ENCODE results near the gene PPP2R2B. TPM values are rescaled to one million over a fixed set of nuclear protein-coding genes. Genes with fewer than 3 reads are reported as not detected.
A peak's percentile ranks its signal among the peaks of the same experiment; 100 is the strongest.

PPP2R2B gene
- total and polyA plus RNA-seq, 2 donors (not counting 1 experiment from before 2014, with no cell fraction given) = 0.67 to 1.5 TPM

- H3K27ac ChIP-seq (ENCODE audit: insufficient read depth, low read length) = no peak overlapping the region
- H3K79me2 ChIP-seq (ENCODE audit: control insufficient read depth, insufficient read depth, low read length) = no peaks in the 10 kb centered on the region
- H3K4me2 ChIP-seq (ENCODE audit: extremely low read depth, insufficient read depth, low read length) = no peak overlapping the region
- no peaks in the 10 kb centered on the region for H3K27me3 ChIP-seq (ENCODE audit: control insufficient read depth, insufficient read depth, low read length)
- DNase-seq (ENCODE audit: low read depth in 2 of 2) = peak in 1 of 2 donors; percentile 61
- no peaks in the 10 kb centered on the region for H3K4me1 ChIP-seq (ENCODE audit: control insufficient read depth, extremely low read depth, insufficient read depth, low read length)
- no peak overlapping the region for H2AFZ ChIP-seq (ENCODE audit: low read length)
- no peaks in the 10 kb centered on the region for H4K20me1 ChIP-seq (ENCODE audit: control insufficient read depth, extremely low read depth, insufficient read depth, low read length)
- no peak for TF ChIP-seq EZH2 (IDR thresholded peaks at IDR 0.05; ENCODE audit: low read length, missing control alignments)
- no peak for TF ChIP-seq CTCF (conservative IDR thresholded peaks at IDR 0.05 in 1 of 2, IDR thresholded peaks at IDR 0.05 in 1 of 2; ENCODE audit: low read depth in 1 of 2, low read length in 2 of 2)
- no peaks in the 10 kb centered on the region for H3K9me3 ChIP-seq (ENCODE audit: control insufficient read depth, insufficient read depth, low read depth, low read length)
- no peaks in the 10 kb centered on the region for H3K36me3 ChIP-seq (ENCODE audit: control insufficient read depth, insufficient read depth, low read length)
- no peak overlapping the region for H3K4me3 ChIP-seq (replicated peaks in 1 of 4; ENCODE audit: control extremely low read depth in 1 of 4, insufficient read depth in 1 of 4, low read depth in 3 of 4, low read length in 4 of 4)
- H3K9ac ChIP-seq (ENCODE audit: insufficient read depth, low read length) = no peak overlapping the region
Observed at GRCh38 chr5:146607659-146608332, 270.8 kb downstream of the PPP2R2B start.

- no peaks in the 10 kb centered on the region for H3K27me3 ChIP-seq (ENCODE audit: control insufficient read depth, insufficient read depth, low read length)
- H3K4me3 ChIP-seq (replicated peaks in 1 of 4; ENCODE audit: control extremely low read depth in 1 of 4, insufficient read depth in 1 of 4, low read depth in 3 of 4, low read length in 4 of 4) = no peak overlapping the region
- no peaks in the 10 kb centered on the region for H3K79me2 ChIP-seq (ENCODE audit: control insufficient read depth, insufficient read depth, low read length)
- no peak overlapping the region for H3K27ac ChIP-seq (ENCODE audit: insufficient read depth, low read length)
- no peaks in the 10 kb centered on the region for H3K9me3 ChIP-seq (ENCODE audit: control insufficient read depth, insufficient read depth, low read depth, low read length)
- no peaks in the 10 kb centered on the region for H3K4me1 ChIP-seq (ENCODE audit: control insufficient read depth, extremely low read depth, insufficient read depth, low read length)
- H2AFZ ChIP-seq (ENCODE audit: low read length) = no peak overlapping the region
- no peak overlapping the region for H3K9ac ChIP-seq (ENCODE audit: insufficient read depth, low read length)
- no peaks in the 10 kb centered on the region for H3K36me3 ChIP-seq (ENCODE audit: control insufficient read depth, insufficient read depth, low read length)
- TF ChIP-seq CTCF (conservative IDR thresholded peaks at IDR 0.05 in 1 of 2, IDR thresholded peaks at IDR 0.05 in 1 of 2; ENCODE audit: low read depth in 1 of 2, low read length in 2 of 2) (no peak), EZH2 (IDR thresholded peaks at IDR 0.05; ENCODE audit: low read length, missing control alignments) (no peak)
- DNase-seq (ENCODE audit: low read depth in 2 of 2) = no peak
- no peak overlapping the region for H3K4me2 ChIP-seq (ENCODE audit: extremely low read depth, insufficient read depth, low read length)
- no peaks in the 10 kb centered on the region for H4K20me1 ChIP-seq (ENCODE audit: control insufficient read depth, extremely low read depth, insufficient read depth, low read length)
Observed at GRCh38 chr5:146606893-146607292, 271.7 kb downstream of the PPP2R2B start.

GRCh38 chr5:146600376-146600775 is 278.2 kb downstream of the PPP2R2B start:
- H3K36me3 ChIP-seq (ENCODE audit: control insufficient read depth, insufficient read depth, low read length) = no peaks in the 10 kb centered on the region
- H3K4me2 ChIP-seq (ENCODE audit: extremely low read depth, insufficient read depth, low read length) = no peak overlapping the region
- H4K20me1 ChIP-seq (ENCODE audit: control insufficient read depth, extremely low read depth, insufficient read depth, low read length) = no peaks in the 10 kb centered on the region
- no peak overlapping the region for H3K4me3 ChIP-seq (replicated peaks in 1 of 4; ENCODE audit: control extremely low read depth in 1 of 4, insufficient read depth in 1 of 4, low read depth in 3 of 4, low read length in 4 of 4)
- DNase-seq (ENCODE audit: low read depth in 2 of 2) = no peak
- H3K4me1 ChIP-seq (ENCODE audit: control insufficient read depth, extremely low read depth, insufficient read depth, low read length) = no peaks in the 10 kb centered on the region
- H3K79me2 ChIP-seq (ENCODE audit: control insufficient read depth, insufficient read depth, low read length) = no peaks in the 10 kb centered on the region
- H3K27me3 ChIP-seq (ENCODE audit: control insufficient read depth, insufficient read depth, low read length) = no peaks in the 10 kb centered on the region
- TF ChIP-seq CTCF (conservative IDR thresholded peaks at IDR 0.05 in 1 of 2, IDR thresholded peaks at IDR 0.05 in 1 of 2; ENCODE audit: low read depth in 1 of 2, low read length in 2 of 2) (no peak), EZH2 (IDR thresholded peaks at IDR 0.05; ENCODE audit: low read length, missing control alignments) (no peak)
- no peak overlapping the region for H3K27ac ChIP-seq (ENCODE audit: insufficient read depth, low read length)
- no peak overlapping the region for H2AFZ ChIP-seq (ENCODE audit: low read length)
- H3K9ac ChIP-seq (ENCODE audit: insufficient read depth, low read length) = no peak overlapping the region
- no peaks in the 10 kb centered on the region for H3K9me3 ChIP-seq (ENCODE audit: control insufficient read depth, insufficient read depth, low read depth, low read length)

Measured in fibroblast of lung (primary cell).